Measurements from ENCODE around the gene KRT3.

KRT3 gene

DNA sequence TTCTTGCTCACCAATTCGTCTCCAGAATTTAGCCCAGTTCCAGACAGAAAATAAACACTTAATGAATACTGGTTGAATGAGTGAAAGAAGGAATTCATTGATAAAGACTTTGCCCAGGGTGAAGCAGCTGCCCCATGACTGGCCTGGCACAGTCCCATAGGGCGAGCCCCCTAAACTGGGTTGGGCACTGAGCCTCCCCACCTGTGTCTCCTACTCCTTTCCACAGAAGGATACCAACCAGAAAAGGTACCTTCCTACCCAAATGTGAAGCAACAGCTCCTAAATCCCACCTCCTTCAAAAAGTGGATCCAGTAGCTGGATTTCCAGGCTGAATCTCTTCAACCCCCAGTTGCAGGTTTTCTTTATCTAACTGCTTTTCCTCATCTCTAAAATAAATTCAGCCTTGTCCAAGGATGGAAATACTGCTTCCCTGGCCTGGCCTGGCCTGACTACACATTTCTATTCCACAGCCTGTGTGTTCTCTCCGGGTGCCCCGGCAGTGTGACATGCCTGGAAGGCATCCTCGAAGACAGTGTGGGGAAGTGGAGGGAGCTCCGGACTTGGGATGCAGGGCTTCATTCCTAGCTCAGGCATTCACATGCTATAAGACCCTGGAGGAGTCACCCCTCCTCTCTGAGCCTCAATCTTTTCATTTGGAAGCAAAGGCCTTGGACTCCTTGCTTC lies 7.6 kb downstream of the KRT3 start:
- H3K4me3 ChIP-seq (ENCODE audit: low read depth, low read length): no peak overlapping the region
- no peak for DNase-seq (ENCODE audit: low read depth, low spot score)
- TF ChIP-seq, protein P1, sequence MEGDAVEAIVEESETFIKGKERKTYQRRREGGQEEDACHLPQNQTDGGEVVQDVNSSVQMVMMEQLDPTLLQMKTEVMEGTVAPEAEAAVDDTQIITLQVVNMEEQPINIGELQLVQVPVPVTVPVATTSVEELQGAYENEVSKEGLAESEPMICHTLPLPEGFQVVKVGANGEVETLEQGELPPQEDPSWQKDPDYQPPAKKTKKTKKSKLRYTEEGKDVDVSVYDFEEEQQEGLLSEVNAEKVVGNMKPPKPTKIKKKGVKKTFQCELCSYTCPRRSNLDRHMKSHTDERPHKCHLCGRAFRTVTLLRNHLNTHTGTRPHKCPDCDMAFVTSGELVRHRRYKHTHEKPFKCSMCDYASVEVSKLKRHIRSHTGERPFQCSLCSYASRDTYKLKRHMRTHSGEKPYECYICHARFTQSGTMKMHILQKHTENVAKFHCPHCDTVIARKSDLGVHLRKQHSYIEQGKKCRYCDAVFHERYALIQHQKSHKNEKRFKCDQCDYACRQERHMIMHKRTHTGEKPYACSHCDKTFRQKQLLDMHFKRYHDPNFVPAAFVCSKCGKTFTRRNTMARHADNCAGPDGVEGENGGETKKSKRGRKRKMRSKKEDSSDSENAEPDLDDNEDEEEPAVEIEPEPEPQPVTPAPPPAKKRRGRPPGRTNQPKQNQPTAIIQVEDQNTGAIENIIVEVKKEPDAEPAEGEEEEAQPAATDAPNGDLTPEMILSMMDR (IDR thresholded peaks at IDR 0.05; ENCODE audit: low read depth, low read length): no peak
- in situ Hi-C loops (cut with HindIII; ENCODE audit: low sequenced_read_pairs): no loop called here

DNA sequence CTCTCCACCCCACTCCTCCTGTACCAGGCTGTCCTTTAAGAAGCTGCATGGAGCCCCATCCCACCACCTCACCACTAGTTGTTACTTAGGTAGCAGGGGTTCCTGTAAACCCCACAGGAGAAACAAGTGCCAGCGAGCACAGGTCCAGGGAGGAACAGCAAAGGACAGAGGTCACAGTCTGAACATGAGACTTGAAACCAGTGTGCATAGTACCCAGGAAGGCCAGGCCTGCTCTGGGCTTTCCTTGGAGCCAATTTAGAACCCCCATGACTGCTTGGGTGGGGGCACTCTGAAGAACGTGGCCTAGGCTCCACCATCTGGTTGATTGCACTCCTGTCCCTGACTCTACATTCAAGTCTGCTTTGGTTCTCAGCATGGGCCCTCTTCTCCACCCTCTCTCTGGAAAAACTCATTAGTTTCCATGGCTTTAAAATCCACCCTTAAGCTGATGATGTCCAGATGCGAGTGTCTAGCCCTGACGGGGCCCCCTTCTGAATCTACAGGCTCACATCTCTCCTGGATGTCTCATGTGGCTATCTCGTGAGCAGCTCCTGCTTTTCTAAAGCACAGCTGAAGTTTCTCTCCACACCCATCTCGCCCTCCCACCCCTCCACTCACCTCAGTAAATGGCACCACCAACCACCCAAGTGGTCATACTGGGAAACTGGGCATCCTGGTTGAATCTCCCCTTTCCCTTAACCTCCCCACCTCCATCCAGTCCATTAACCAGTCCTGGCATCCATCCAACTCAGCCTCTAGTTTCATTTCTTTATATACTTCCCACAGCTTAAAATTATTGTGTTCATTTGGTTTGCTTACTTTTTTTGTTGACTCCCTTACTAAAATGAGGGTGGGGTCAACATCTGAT lies 8.4 kb downstream of the KRT3 start:
- TF ChIP-seq, protein P1 (IDR thresholded peaks at IDR 0.05; ENCODE audit: low read depth, low read length): no peak

DNA sequence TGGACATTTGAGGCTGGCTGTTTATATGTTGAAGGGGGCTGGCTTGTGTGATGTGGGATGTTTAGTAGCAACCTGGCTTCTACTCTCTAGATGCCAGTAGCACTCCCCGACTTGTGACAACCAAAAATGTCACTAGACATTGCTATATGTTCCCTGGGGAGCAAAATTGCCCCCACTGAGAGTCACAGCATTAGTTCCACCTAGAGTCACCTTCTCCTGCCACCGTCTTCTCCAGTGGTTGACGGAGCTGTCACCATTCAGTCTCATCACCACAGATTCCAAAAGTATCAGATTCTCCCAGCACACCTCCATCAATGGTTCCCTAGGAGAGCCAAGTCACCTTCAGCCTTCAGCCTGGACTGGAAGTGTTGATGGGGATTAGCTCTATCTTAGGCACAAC lies 11.0 kb downstream of the KRT3 start:
- TF ChIP-seq, protein P1 (IDR thresholded peaks at IDR 0.05; ENCODE audit: low read depth, low read length): no peak
- H3K4me3 ChIP-seq (ENCODE audit: low read depth, low read length): no peak overlapping the region
- DNase-seq (ENCODE audit: low read depth, low spot score): no peak
- in situ Hi-C loops (cut with HindIII; ENCODE audit: low sequenced_read_pairs): no loop called here

More for the DNA sequence above, 8.4 kb downstream of the KRT3 start:
- H3K4me3 ChIP-seq (ENCODE audit: low read depth, low read length): no peak overlapping the region
- in situ Hi-C loops (cut with HindIII; ENCODE audit: low sequenced_read_pairs): no loop called here
- no peak for DNase-seq (ENCODE audit: low read depth, low spot score)

DNA sequence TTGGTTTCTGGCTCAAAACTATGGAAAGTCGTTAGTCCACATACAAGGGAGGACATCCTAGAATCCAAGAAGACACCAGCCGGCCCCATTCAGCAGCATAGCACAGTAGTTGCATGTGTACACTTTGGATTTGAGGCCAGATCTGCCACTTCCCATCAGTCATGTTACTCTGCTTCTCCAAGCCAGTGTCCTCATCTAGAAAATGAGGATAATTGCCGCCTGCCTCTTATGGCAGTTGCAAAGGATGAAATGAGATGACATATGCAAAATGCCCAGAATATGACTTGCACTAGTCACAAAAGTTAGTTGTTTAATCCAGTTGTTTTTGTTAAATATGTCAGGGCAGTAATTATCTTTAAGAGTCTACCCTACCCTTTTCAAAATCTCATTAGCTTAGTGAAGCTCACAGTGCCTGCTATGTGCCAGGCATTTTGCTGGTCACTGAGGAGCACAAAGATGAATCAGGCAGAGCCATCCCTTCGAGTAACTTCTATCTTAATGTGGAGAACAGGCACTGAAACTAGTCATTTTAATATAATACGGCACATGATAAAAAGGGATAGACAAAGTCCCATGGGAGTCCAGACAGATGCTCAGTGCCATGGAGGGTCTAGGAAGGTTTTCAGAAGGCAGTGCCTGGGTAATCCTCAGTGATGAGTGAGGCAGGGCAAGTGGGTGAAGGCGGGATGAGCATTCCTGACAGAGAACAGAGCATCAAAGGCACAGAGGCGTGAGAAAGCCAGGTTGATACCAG lies 12.2 kb downstream of the KRT3 start:
- in situ Hi-C loops (cut with HindIII; ENCODE audit: low sequenced_read_pairs): no loop called here
- TF ChIP-seq, protein P1 (IDR thresholded peaks at IDR 0.05; ENCODE audit: low read depth, low read length): no peak
- DNase-seq (ENCODE audit: low read depth, low spot score): no peak
- H3K4me3 ChIP-seq (ENCODE audit: low read depth, low read length): no peak overlapping the region

DNA sequence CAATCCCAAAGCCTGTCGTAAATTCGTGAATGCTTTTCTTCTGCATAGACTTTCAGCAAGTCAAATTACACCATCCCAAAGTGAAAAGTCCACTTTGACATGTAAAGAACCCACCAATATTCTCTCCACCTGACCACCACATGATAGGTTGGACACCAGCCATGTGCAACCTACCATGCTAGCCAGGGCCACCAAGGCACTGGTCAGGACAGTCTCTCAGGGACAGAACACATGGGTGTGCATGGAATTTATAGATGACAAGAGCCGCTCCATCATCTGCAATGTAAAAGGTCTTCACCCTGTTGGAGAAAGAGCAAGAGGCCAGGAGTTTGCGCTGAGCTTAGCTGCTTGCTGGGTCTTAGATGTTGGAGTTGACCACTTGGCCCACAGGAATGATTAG lies 13.4 kb downstream of the KRT3 start:
- in situ Hi-C loops (cut with HindIII; ENCODE audit: low sequenced_read_pairs): no loop called here
- DNase-seq (ENCODE audit: low read depth, low spot score): no peak
- TF ChIP-seq, protein P1 (IDR thresholded peaks at IDR 0.05; ENCODE audit: low read depth, low read length): no peak
- no peak overlapping the region for H3K4me3 ChIP-seq (ENCODE audit: low read depth, low read length)

DNA sequence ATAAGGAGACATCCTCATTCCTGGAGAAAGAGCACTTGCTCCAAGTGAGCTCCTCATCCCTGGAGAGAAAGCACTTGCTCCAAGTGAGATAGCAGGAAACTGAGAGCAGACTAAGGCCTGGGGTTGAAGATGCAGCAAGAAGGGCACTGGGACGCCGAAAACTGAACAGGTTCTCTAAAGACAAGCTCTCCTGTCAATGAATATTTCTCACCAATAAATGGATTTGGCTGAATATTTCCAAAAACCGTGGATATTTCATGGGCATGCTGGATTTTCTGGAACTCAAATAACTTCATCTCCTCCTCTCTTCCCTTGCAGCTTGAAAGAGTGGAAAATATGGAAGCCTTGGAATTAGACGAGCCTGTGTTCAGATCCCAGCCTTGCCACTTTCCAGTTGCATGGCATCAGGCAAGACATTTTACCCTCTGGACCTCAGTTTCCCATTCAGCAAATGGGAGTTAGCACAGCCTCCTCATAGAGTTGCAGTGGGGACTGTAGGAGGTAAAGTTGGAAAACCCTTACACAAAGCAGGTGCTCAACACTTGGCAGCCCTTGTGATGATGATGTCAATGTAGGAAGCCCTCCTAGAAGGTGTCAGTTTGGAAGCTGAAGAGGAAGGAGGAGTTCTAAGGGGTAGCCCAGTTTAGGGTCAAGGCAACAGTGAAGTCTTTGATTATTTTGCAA lies 14.4 kb downstream of the KRT3 start:
- TF ChIP-seq, protein P1 (IDR thresholded peaks at IDR 0.05; ENCODE audit: low read depth, low read length): no peak
- DNase-seq (ENCODE audit: low read depth, low spot score): no peak
- no peak overlapping the region for H3K4me3 ChIP-seq (ENCODE audit: low read depth, low read length)
- in situ Hi-C loops (cut with HindIII; ENCODE audit: low sequenced_read_pairs): no loop called here

Data from astrocyte of the spinal cord (primary cell).